MM.1S (cell line): ENCODE data around the gene MRAP2.

Experiments used
- EZH2phosphoT487 ChIP-seq: fragments of 300-600 bp; sonication (generic); IDR thresholded peaks from 2 replicates; pipeline ENCODE4 v1.6.1; 2018; ENCODE audit warnings: antibody characterized with exemption, low read length
- TF ChIP-seq, protein P1 (sequence below): fragments of 300-600 bp; sonication (generic); IDR thresholded peaks from 2 replicates; pipeline ENCODE4 v1.5.1; 2016; ENCODE audit warnings: antibody characterized with exemption, low read length, mixed read lengths

GRCh38 chr6:84057908-84058307, 24.3 kb downstream of the MRAP2 start:
- TF ChIP-seq, protein P1, sequence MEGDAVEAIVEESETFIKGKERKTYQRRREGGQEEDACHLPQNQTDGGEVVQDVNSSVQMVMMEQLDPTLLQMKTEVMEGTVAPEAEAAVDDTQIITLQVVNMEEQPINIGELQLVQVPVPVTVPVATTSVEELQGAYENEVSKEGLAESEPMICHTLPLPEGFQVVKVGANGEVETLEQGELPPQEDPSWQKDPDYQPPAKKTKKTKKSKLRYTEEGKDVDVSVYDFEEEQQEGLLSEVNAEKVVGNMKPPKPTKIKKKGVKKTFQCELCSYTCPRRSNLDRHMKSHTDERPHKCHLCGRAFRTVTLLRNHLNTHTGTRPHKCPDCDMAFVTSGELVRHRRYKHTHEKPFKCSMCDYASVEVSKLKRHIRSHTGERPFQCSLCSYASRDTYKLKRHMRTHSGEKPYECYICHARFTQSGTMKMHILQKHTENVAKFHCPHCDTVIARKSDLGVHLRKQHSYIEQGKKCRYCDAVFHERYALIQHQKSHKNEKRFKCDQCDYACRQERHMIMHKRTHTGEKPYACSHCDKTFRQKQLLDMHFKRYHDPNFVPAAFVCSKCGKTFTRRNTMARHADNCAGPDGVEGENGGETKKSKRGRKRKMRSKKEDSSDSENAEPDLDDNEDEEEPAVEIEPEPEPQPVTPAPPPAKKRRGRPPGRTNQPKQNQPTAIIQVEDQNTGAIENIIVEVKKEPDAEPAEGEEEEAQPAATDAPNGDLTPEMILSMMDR: no peak
- TF ChIP-seq EZH2phosphoT487: no peak
